Measurements from ENCODE around the gene QRICH2. TPM values are rescaled to one million over a fixed set of nuclear protein-coding genes. Genes with fewer than 3 reads are reported as not detected.
"Not testable (repeated sequence)": the region's sequence is repeated elsewhere in the genome, so short reads cannot be mapped to it uniquely, and the experiment has no call there.

Gene QRICH2
- total and polyA plus RNA-seq, 2 of the 4 experiments (the other 2 are of a cell fraction) = 4.3 to 4.8 TPM

DNA sequence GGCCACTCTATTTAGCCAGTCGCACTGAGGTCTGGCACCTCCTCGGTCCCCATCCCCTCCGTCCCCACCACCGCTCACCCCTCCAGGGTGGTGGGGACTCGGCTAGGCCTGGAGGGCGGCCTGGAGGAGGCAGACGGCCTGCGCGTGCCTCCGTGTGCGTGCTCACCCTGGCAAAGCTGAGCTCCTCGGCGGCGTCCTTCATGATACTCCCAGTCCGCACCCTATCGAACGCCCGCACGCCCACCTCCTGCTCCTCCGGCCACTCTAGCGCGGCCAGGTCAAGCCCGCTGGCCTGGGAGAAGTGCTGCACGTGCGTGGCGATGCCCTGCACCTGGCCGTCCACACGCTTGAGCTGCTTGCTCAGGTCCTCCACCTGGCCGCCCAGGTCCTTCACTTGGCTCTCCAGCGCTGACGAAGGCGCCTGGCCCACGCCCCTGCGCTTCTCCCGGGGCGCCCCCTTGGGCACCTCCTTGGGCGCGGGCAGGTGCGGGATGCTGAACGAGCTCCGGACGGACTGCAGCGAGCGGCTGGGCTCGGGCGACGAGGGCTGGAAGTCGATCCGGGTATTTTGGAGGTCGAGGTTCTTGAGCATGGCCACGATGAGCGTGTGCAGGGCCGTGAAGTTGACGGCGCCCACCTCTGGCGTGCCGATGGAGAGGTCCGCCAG lies 644 bp downstream of the QRICH2 start:
- H3K27ac ChIP-seq (ENCODE audit: insufficient read depth, low read length) = no peak overlapping the region
- H4K5ac ChIP-seq (ENCODE audit: low read depth, low read length) = no peak overlapping the region
- no peak overlapping the region for H2AK5ac ChIP-seq (ENCODE audit: low read depth, low read length)
- H4K20me1 ChIP-seq (ENCODE audit: insufficient read depth, low read length) = no peaks in the 10 kb centered on the region
- H2AFZ ChIP-seq (replicated peaks; ENCODE audit: low read length, poor library complexity) = no peak overlapping the region
- intact Hi-C loops (cut with micrococcal nuclease) (no loop called here), dilution Hi-C loops (cut with HindIII; ENCODE audit: low sequenced_read_pairs, unreplicated experiment) (no loop called here), in situ Hi-C loops (cut with MboI; ENCODE audit: low sequenced_read_pairs) (loop anchor here (10.0 kb wide), 1 partner anchor 197 kb away; the partner anchor contains the start of gene RHBDF2)
- H3K4ac ChIP-seq (ENCODE audit: low read depth, low read length) = no peak overlapping the region
- H2BK20ac ChIP-seq (ENCODE audit: low read depth, low read length) = no peak overlapping the region
- 99% methylated on average over 40 of the region's 58 CpGs; no CpG with 5 or more reads in 1 of the 2 experiments for WGBS, 2 experiments (ENCODE audit: extremely low coverage in 2 of 2, insufficient read length in 1 of 2)
- no peak overlapping the region for H2BK15ac ChIP-seq (ENCODE audit: low read depth, low read length)
- DNase-seq (no peak), ATAC-seq (ENCODE audit: low read depth) (no peak)
- H3K9ac ChIP-seq (ENCODE audit: low read depth, low read length) = no peak overlapping the region
- POLR2A ChIA-PET (ENCODE audit: unreplicated experiment) = no interaction called here
- H3K56ac ChIP-seq (ENCODE audit: extremely low read depth, insufficient read depth, low read length) = no peak overlapping the region
- no peak overlapping the region for H3K14ac ChIP-seq (replicated peaks; ENCODE audit: low read depth, low read length)
- H3K4me1 ChIP-seq (ENCODE audit: control insufficient read depth, insufficient read depth, low read length) = peaks cover 2% of the 10 kb centered on the region; the same call in 1 of the 2 replicates
- no peak overlapping the region for H4K91ac ChIP-seq (ENCODE audit: insufficient read depth, low read depth, low read length)
- H2BK5ac ChIP-seq (ENCODE audit: low read depth, low read length, poor library complexity, severe bottlenecking) = no peak overlapping the region
- no peak overlapping the region for H2AK9ac ChIP-seq (replicated peaks; ENCODE audit: low read depth, low read length, poor library complexity)
- H3K4me3 ChIP-seq (ENCODE audit: insufficient read depth, low read depth, low read length) = no peak overlapping the region
- peaks cover 0 to 6% of the 10 kb centered on the region in 2 experiments; a peak in 1 of 4 replicates for H3K79me1 ChIP-seq (ENCODE audit: low read depth in 1 of 2, low read length in 2 of 2)
- no peak overlapping the region for H3K18ac ChIP-seq (ENCODE audit: low read depth, low read length)
- H3K9me3 ChIP-seq (ENCODE audit: control insufficient read depth, insufficient read depth, low read length) = no peaks in the 10 kb centered on the region
- TF ChIP-seq CHD1 (IDR thresholded peaks at IDR 0.05; ENCODE audit: low read depth, low read length) = no peak
- peaks cover 21% of the 10 kb centered on the region for H3K36me3 ChIP-seq (ENCODE audit: control insufficient read depth, insufficient read depth, low read length)
- no peak overlapping the region for H2BK120ac ChIP-seq (ENCODE audit: low read depth, low read length)
- BruUV-seq (replicated peaks) = no TSS peak
- H3K9me1 ChIP-seq (ENCODE audit: insufficient read depth, low read length) = no peaks in the 10 kb centered on the region
- H3K4me2 ChIP-seq (ENCODE audit: low read depth, low read length) = no peak overlapping the region
- no peaks in the 10 kb centered on the region for H3K27me3 ChIP-seq (ENCODE audit: control insufficient read depth, insufficient read depth, low read length)
- CTCF ChIA-PET = no interaction called here
- H4K8ac ChIP-seq (ENCODE audit: low read depth in 2 of 2, low read length in 2 of 2) = no peak overlapping the region
- no peak overlapping the region for H3K23ac ChIP-seq (ENCODE audit: low read depth, low read length)

DNA sequence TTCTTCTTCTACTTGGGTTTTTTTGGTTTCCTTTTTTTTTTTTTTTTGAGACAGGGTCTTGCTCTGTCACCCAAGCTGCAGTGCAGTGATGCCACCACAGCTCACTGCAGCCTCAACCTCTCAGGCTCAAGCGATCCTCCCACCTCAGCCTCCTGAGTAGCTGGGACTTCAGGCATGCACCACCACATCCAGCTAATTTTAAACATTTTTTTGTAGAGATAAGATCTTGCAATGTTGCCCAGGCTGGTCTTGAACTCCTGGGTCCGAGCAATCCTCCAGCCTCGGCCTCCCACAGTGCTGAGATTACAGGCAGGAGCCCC lies 3.0 kb downstream of the QRICH2 start:
- intact Hi-C loops (cut with micrococcal nuclease); H2AK9ac ChIP-seq (replicated peaks; ENCODE audit: low read depth, low read length, poor library complexity); H3K9me1 ChIP-seq (ENCODE audit: insufficient read depth, low read length); H4K8ac ChIP-seq (ENCODE audit: low read depth in 2 of 2, low read length in 2 of 2); dilution Hi-C loops (cut with HindIII; ENCODE audit: low sequenced_read_pairs, unreplicated experiment); H4K5ac ChIP-seq (ENCODE audit: low read depth, low read length); H3K4me1 ChIP-seq (ENCODE audit: control insufficient read depth, insufficient read depth, low read length); H3K23ac ChIP-seq (ENCODE audit: low read depth, low read length); CTCF ChIA-PET; H3K27me3 ChIP-seq (ENCODE audit: control insufficient read depth, insufficient read depth, low read length); H4K20me1 ChIP-seq (ENCODE audit: insufficient read depth, low read length); H2BK5ac ChIP-seq (ENCODE audit: low read depth, low read length, poor library complexity, severe bottlenecking); H2AFZ ChIP-seq (replicated peaks; ENCODE audit: low read length, poor library complexity); ATAC-seq (ENCODE audit: low read depth); DNase-seq; H3K9ac ChIP-seq (ENCODE audit: low read depth, low read length); H3K56ac ChIP-seq (ENCODE audit: extremely low read depth, insufficient read depth, low read length); H4K91ac ChIP-seq (ENCODE audit: insufficient read depth, low read depth, low read length); H3K9me3 ChIP-seq (ENCODE audit: control insufficient read depth, insufficient read depth, low read length); H2BK120ac ChIP-seq (ENCODE audit: low read depth, low read length); H3K4me3 ChIP-seq (ENCODE audit: insufficient read depth, low read depth, low read length); H2BK20ac ChIP-seq (ENCODE audit: low read depth, low read length); H2BK15ac ChIP-seq (ENCODE audit: low read depth, low read length); H3K4ac ChIP-seq (ENCODE audit: low read depth, low read length); POLR2A ChIA-PET (ENCODE audit: unreplicated experiment); H3K27ac ChIP-seq (ENCODE audit: insufficient read depth, low read length); H3K4me2 ChIP-seq (ENCODE audit: low read depth, low read length); H3K36me3 ChIP-seq (ENCODE audit: control insufficient read depth, insufficient read depth, low read length); BruUV-seq (replicated peaks); H2AK5ac ChIP-seq (ENCODE audit: low read depth, low read length); H3K18ac ChIP-seq (ENCODE audit: low read depth, low read length); H3K14ac ChIP-seq (replicated peaks; ENCODE audit: low read depth, low read length); H3K79me1 ChIP-seq (ENCODE audit: low read depth in 1 of 2, low read length in 2 of 2): not testable (repeated sequence)
- in situ Hi-C loops (cut with MboI; ENCODE audit: low sequenced_read_pairs) = loop anchor here (10.0 kb wide), 1 partner anchor 200 kb away; the partner anchor contains the start of gene RHBDF2
- no CpG with 5 or more reads among the region's 3 CpGs for WGBS, 2 experiments (ENCODE audit: extremely low coverage in 2 of 2, insufficient read length in 1 of 2)
